ENCODE results near the gene CPB2.
A peak's percentile ranks its signal among the peaks of the same experiment; 100 is the strongest.

Gene CPB2

GRCh38 chr13:46106839-46107371 is 2.1 kb upstream of the CPB2 start:
- Histone ChIP-seq H3K9me2 (replicated peaks; ENCODE audit: low read depth, low read length) (no peaks in the 10 kb centered on the region), H4K20me1 (ENCODE audit: insufficient read depth, low read length, poor library complexity, severe bottlenecking) (no peaks in the 10 kb centered on the region), H3K4me1 (ENCODE audit: insufficient read depth, low read length, poor library complexity, severe bottlenecking) (peaks cover 63% of the 10 kb centered on the region), H3K4me3 (ENCODE audit: low read length, poor library complexity, severe bottlenecking) (peak overlapping the region; percentile 55), H3K27me3 (ENCODE audit: insufficient read depth, low read length, poor library complexity, severe bottlenecking) (no peaks in the 10 kb centered on the region), H3K36me3 (ENCODE audit: insufficient read depth, low read length) (no peaks in the 10 kb centered on the region), H3K79me2 (ENCODE audit: insufficient read depth, low read length) (no peaks in the 10 kb centered on the region), H3F3A (ENCODE audit: low read depth) (0 out of 2 replicates have a peak, but pooled peaks cover 3% of the 10 kb centered on the region), H3K9ac (ENCODE audit: low read depth, low read length, poor library complexity, severe bottlenecking) (peak overlapping the region; percentile 42), H2AFZ (ENCODE audit: low read length) (peak overlapping the region; percentile 40; the same call in 1 of the 2 replicates), H3K9me3 (ENCODE audit: insufficient read depth, low read depth, low read length) (no peaks in the 10 kb centered on the region), H3K4me2 (ENCODE audit: low read depth, low read length, poor library complexity, severe bottlenecking) (peak overlapping the region; percentile 66)
- TF ChIP-seq CTCF (conservative IDR thresholded peaks at IDR 0.05; ENCODE audit: low read length): peak; percentile 33; the same call in 1 of the 2 replicates
- no peak for TF ChIP-seq EZH2phosphoT487 (IDR thresholded peaks at IDR 0.05; ENCODE audit: borderline replicate concordance)

GRCh38 chr13:46103037-46103436 is 1.8 kb downstream of the CPB2 start:
- H3K79me2 ChIP-seq (ENCODE audit: insufficient read depth, low read length): no peaks in the 10 kb centered on the region
- no peak overlapping the region for H3K4me2 ChIP-seq (ENCODE audit: low read depth, low read length, poor library complexity, severe bottlenecking)
- no peak overlapping the region for H3K4me3 ChIP-seq (ENCODE audit: low read length, poor library complexity, severe bottlenecking)
- H3F3A ChIP-seq (ENCODE audit: low read depth): peaks cover 7% of the 10 kb centered on the region; the same call in 1 of the 2 replicates
- H4K20me1 ChIP-seq (ENCODE audit: insufficient read depth, low read length, poor library complexity, severe bottlenecking): no peaks in the 10 kb centered on the region
- H3K9me3 ChIP-seq (ENCODE audit: insufficient read depth, low read depth, low read length): no peaks in the 10 kb centered on the region
- no peaks in the 10 kb centered on the region for H3K27me3 ChIP-seq (ENCODE audit: insufficient read depth, low read length, poor library complexity, severe bottlenecking)
- TF ChIP-seq CTCF (conservative IDR thresholded peaks at IDR 0.05; ENCODE audit: low read length): no peak
- TF ChIP-seq EZH2phosphoT487 (IDR thresholded peaks at IDR 0.05; ENCODE audit: borderline replicate concordance): no peak
- H3K9me2 ChIP-seq (replicated peaks; ENCODE audit: low read depth, low read length): no peaks in the 10 kb centered on the region
- H3K4me1 ChIP-seq (ENCODE audit: insufficient read depth, low read length, poor library complexity, severe bottlenecking): peaks cover 52% of the 10 kb centered on the region
- H3K36me3 ChIP-seq (ENCODE audit: insufficient read depth, low read length): no peaks in the 10 kb centered on the region
- H2AFZ ChIP-seq (ENCODE audit: low read length): no peak overlapping the region
- no peak overlapping the region for H3K9ac ChIP-seq (ENCODE audit: low read depth, low read length, poor library complexity, severe bottlenecking)

- peak overlapping the region; percentile 53 for H3K4me2 ChIP-seq (ENCODE audit: low read depth, low read length, poor library complexity, severe bottlenecking)
- peak overlapping the region; percentile 11 for H3K9ac ChIP-seq (ENCODE audit: low read depth, low read length, poor library complexity, severe bottlenecking)
- H3K79me2 ChIP-seq (ENCODE audit: insufficient read depth, low read length): no peaks in the 10 kb centered on the region
- peaks cover 45% of the 10 kb centered on the region for H3K4me1 ChIP-seq (ENCODE audit: insufficient read depth, low read length, poor library complexity, severe bottlenecking)
- peaks cover 5% of the 10 kb centered on the region; the same call in 1 of the 2 replicates for H3F3A ChIP-seq (ENCODE audit: low read depth)
- no peaks in the 10 kb centered on the region for H3K36me3 ChIP-seq (ENCODE audit: insufficient read depth, low read length)
- H2AFZ ChIP-seq (ENCODE audit: low read length): peak overlapping the region; percentile 33
- no peaks in the 10 kb centered on the region for H3K9me2 ChIP-seq (replicated peaks; ENCODE audit: low read depth, low read length)
- H4K20me1 ChIP-seq (ENCODE audit: insufficient read depth, low read length, poor library complexity, severe bottlenecking): no peaks in the 10 kb centered on the region
- H3K4me3 ChIP-seq (ENCODE audit: low read length, poor library complexity, severe bottlenecking): peak overlapping the region; percentile 12
- H3K9me3 ChIP-seq (ENCODE audit: insufficient read depth, low read depth, low read length): no peaks in the 10 kb centered on the region
- TF ChIP-seq CTCF (conservative IDR thresholded peaks at IDR 0.05; ENCODE audit: low read length) (no peak), EZH2phosphoT487 (IDR thresholded peaks at IDR 0.05; ENCODE audit: borderline replicate concordance) (no peak)
- no peaks in the 10 kb centered on the region for H3K27me3 ChIP-seq (ENCODE audit: insufficient read depth, low read length, poor library complexity, severe bottlenecking)
These were observed 2.6 kb downstream of the CPB2 start for GRCh38 chr13:46102255-46102605.

All from Loucy (cell line).